Mesenchymal stem cell (in vitro differentiated cells and primary cell): ENCODE results near the gene SLFN13.
A peak's percentile ranks its signal among the peaks of the same experiment; 100 is the strongest.

Experiments
- DNase-seq: peaks from one replicate; pipeline ENCODE4 v3.0.0-alpha.2; 2013
- H2AFZ ChIP-seq: one replicate; pipeline ENCODE4 v1.6.1; 2013; ENCODE audit warnings: low read depth, mild to moderate bottlenecking, control low read depth, inconsistent platforms, low read length, moderate library complexity
- H2AK5ac ChIP-seq: 2 replicates; pipeline ENCODE4 v1.6.1; 2013; ENCODE audit warnings: low read length, moderate library complexity, mild to moderate bottlenecking, inconsistent platforms; ENCODE audit not compliant: severe bottlenecking
- H2BK120ac ChIP-seq: one replicate; pipeline ENCODE4 v1.6.1; 2013; ENCODE audit warnings: low read depth, mild to moderate bottlenecking, inconsistent platforms, low read length, moderate library complexity
- H2BK12ac ChIP-seq, 2 experiments: one replicate each; pipeline ENCODE4 v1.6.1; 2013; ENCODE audit warnings: inconsistent platforms in 2 of 2, low read length in 2 of 2, mild to moderate bottlenecking in 2 of 2, moderate library complexity in 2 of 2, control low read depth in 1 of 2
- H2BK15ac ChIP-seq: one replicate; pipeline ENCODE4 v1.6.1; 2013; ENCODE audit warnings: mild to moderate bottlenecking, low read depth, inconsistent platforms; ENCODE audit not compliant: poor library complexity, severe bottlenecking
- H2BK5ac ChIP-seq: 2 replicates; pipeline ENCODE4 v1.6.1; 2013; ENCODE audit warnings: low read depth, mild to moderate bottlenecking, low read length, control low read depth, inconsistent platforms; ENCODE audit not compliant: poor library complexity, severe bottlenecking
- H3K14ac ChIP-seq, 2 experiments: one replicate each; pipeline ENCODE4 v1.6.1; 2013; ENCODE audit warnings: inconsistent platforms in 2 of 2, low read length in 2 of 2, control low read depth in 1 of 2, mild to moderate bottlenecking in 1 of 2, moderate library complexity in 1 of 2
- H3K18ac ChIP-seq, 2 experiments: one replicate each; pipeline ENCODE4 v1.6.1; 2013; ENCODE audit warnings: inconsistent platforms in 2 of 2, low read length in 2 of 2, control low read depth in 1 of 2, low read depth in 1 of 2, mild to moderate bottlenecking in 1 of 2
- H3K23ac ChIP-seq, 2 experiments: one replicate each; pipeline ENCODE4 v1.6.1; 2013; ENCODE audit warnings: inconsistent platforms in 2 of 2, low read length in 2 of 2, mild to moderate bottlenecking in 2 of 2, moderate library complexity in 2 of 2, control low read depth in 1 of 2
- H3K27ac ChIP-seq: 2 replicates; pipeline ENCODE4 v1.5.1; 2013; ENCODE audit warnings: mild to moderate bottlenecking, moderate library complexity, low read length, control low read depth, inconsistent platforms; ENCODE audit not compliant: poor library complexity, severe bottlenecking
- H3K27me3 ChIP-seq, 2 experiments: 2 replicates each; pipeline versions ENCODE4 v1.6.1 to v1.7.0; 2013; ENCODE audit warnings: low read length in 2 of 2, mild to moderate bottlenecking in 2 of 2, moderate library complexity in 2 of 2, control low read depth in 1 of 2, inconsistent platforms in 1 of 2; ENCODE audit not compliant: control insufficient read depth in 1 of 2, insufficient read depth in 1 of 2
- H3K36me3 ChIP-seq, 2 experiments: 2 replicates each; pipeline versions ENCODE4 v1.6.1 to v1.7.0; 2013; ENCODE audit warnings: low read length in 2 of 2, control low read depth in 1 of 2, inconsistent platforms in 1 of 2, low read depth in 1 of 2, mild to moderate bottlenecking in 1 of 2; ENCODE audit not compliant: insufficient read depth in 2 of 2, control insufficient read depth in 1 of 2
- H3K4ac ChIP-seq, 2 experiments: one replicate each; pipeline ENCODE4 v1.6.1; 2013; ENCODE audit warnings: inconsistent platforms in 2 of 2, low read length in 2 of 2, mild to moderate bottlenecking in 2 of 2, moderate library complexity in 2 of 2, control low read depth in 1 of 2, low read depth in 1 of 2
- H3K4me1 ChIP-seq: 2 replicates; pipeline ENCODE4 v1.6.1; 2013; ENCODE audit warnings: low read depth, low read length, control low read depth; ENCODE audit not compliant: control insufficient read depth, insufficient read depth
- H3K4me2 ChIP-seq: 2 replicates; pipeline ENCODE4 v1.6.1; 2013; ENCODE audit warnings: low read length, mild to moderate bottlenecking, inconsistent platforms; ENCODE audit not compliant: poor library complexity, severe bottlenecking
- H3K4me3 ChIP-seq, 2 experiments: 2 replicates each; pipeline versions ENCODE4 v1.5.1 to v1.7.0; 2013; ENCODE audit warnings: low read length in 2 of 2, mild to moderate bottlenecking in 2 of 2, control low read depth in 1 of 2, low read depth in 1 of 2; ENCODE audit not compliant: insufficient read depth in 1 of 2
- H3K79me1 ChIP-seq: replicated peaks from 2 replicates; pipeline ENCODE4 v1.6.1; 2013; ENCODE audit warnings: mild to moderate bottlenecking, control low read depth, low read length, inconsistent platforms; ENCODE audit not compliant: poor library complexity, severe bottlenecking
- H3K9ac ChIP-seq: 2 replicates; pipeline ENCODE4 v1.7.0; 2013; ENCODE audit warnings: mild to moderate bottlenecking, low read length, moderate library complexity
- H3K9me3 ChIP-seq: 2 replicates; pipeline ENCODE4 v1.7.0; 2013; ENCODE audit warnings: mild to moderate bottlenecking, low read length; ENCODE audit not compliant: control insufficient read depth
- H4K8ac ChIP-seq: one replicate; pipeline ENCODE4 v1.6.1; 2013; ENCODE audit warnings: inconsistent platforms, mild to moderate bottlenecking, low read length, moderate library complexity
- H4K91ac ChIP-seq: one replicate; pipeline ENCODE4 v1.6.1; 2013; ENCODE audit warnings: mild to moderate bottlenecking, low read length, inconsistent platforms
- WGBS: methylation state at CpG from one replicate; pipeline ENCODE4 v1.1.7; 2013; ENCODE audit warnings: mixed read lengths; 5-methylcytosine and 5-hydroxymethylcytosine counted together

SLFN13 gene

DNA sequence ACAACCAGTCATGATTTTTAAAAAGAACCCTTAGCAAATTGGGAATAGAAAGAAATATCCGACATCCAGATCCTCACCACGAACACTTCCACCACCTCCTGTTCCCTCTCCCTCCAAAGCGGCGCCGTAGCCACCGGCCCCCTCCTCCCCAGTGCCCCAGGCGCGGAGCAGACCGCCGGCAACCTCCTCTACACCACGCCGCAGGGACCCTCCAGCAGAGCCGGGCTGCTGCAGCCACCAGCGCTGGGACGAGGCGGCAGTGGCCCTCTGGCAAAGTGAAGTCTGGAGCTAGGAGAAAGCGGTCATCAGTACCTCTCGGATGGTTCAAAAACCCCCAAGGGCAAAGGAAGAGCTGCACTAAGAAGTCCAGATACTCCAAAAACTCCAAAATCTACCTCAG, 41.4 kb upstream of the SLFN13 start:
- peaks cover 84 to 89% of the 10 kb centered on the region in 2 experiments for H3K27me3 ChIP-seq

DNA sequence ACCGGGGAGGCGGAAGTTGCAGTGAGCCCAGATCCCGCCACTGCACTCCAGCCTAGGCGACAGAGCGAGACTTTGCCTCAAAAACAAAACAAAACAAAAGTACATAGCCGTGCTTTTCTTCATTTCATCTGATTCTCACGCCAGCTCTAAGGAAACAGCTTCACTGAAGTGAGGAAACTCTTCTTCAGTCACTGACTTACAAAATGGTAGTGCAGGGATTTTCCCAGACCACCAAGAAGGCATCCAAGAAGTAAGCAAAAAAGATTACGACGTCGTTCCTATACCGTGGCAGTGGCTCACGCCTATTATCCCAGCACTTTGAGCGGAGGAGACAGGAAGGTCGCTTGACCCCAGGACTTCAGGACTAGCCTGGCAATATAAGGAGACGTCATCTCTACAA, 40.4 kb upstream of the SLFN13 start:
- 29% methylated on average over 15 of the region's 15 CpGs for WGBS
- DNase-seq, result no peak
- Histone ChIP-seq H4K8ac (no peak overlapping the region), H3K4me1 (peaks cover 2% of the 10 kb centered on the region), H2BK120ac (no peak overlapping the region), H3K14ac (no peak overlapping the region), H2BK15ac (no peak overlapping the region), H3K27ac (no peak overlapping the region), H3K27me3 (peaks cover 84 to 89% of the 10 kb centered on the region in 2 experiments), H3K9ac (no peak overlapping the region), H3K18ac (no peak overlapping the region), H2BK5ac (no peak overlapping the region), H3K36me3 (no peaks in the 10 kb centered on the region), H3K4ac (no peak overlapping the region), H3K4me3 (no peak overlapping the region), H2AFZ (no peak overlapping the region), H2BK12ac (no peak overlapping the region), H3K4me2 (no peak overlapping the region), H4K91ac (no peak overlapping the region), H3K23ac (no peak overlapping the region), H2AK5ac (no peak overlapping the region), H3K79me1 (no peaks in the 10 kb centered on the region), H3K9me3 (no peaks in the 10 kb centered on the region)

More for the DNA sequence above, 41.4 kb upstream of the SLFN13 start:
- no peak for DNase-seq
- H3K4ac ChIP-seq, result no peak overlapping the region
- H3K4me3 ChIP-seq, result no peak overlapping the region
- H3K9me3 ChIP-seq, result no peaks in the 10 kb centered on the region
- H2BK15ac ChIP-seq, result no peak overlapping the region
- no peaks in the 10 kb centered on the region for H3K79me1 ChIP-seq
- no peak overlapping the region for H3K4me2 ChIP-seq
- H3K23ac ChIP-seq, result no peak overlapping the region
- H3K14ac ChIP-seq, result no peak overlapping the region
- H2AFZ ChIP-seq, result peak overlapping the region; percentile 23
- H3K18ac ChIP-seq, result no peak overlapping the region
- H2BK120ac ChIP-seq, result no peak overlapping the region
- H4K8ac ChIP-seq, result no peak overlapping the region
- no peak overlapping the region for H3K9ac ChIP-seq
- H3K4me1 ChIP-seq, result peaks cover 2% of the 10 kb centered on the region
- H2BK12ac ChIP-seq, result no peak overlapping the region
- H3K27ac ChIP-seq, result no peak overlapping the region
- H2AK5ac ChIP-seq, result no peak overlapping the region
- no peak overlapping the region for H2BK5ac ChIP-seq
- H4K91ac ChIP-seq, result no peak overlapping the region
- H3K36me3 ChIP-seq, result no peaks in the 10 kb centered on the region
- 5% methylated on average over 18 of the region's 18 CpGs for WGBS

DNA sequence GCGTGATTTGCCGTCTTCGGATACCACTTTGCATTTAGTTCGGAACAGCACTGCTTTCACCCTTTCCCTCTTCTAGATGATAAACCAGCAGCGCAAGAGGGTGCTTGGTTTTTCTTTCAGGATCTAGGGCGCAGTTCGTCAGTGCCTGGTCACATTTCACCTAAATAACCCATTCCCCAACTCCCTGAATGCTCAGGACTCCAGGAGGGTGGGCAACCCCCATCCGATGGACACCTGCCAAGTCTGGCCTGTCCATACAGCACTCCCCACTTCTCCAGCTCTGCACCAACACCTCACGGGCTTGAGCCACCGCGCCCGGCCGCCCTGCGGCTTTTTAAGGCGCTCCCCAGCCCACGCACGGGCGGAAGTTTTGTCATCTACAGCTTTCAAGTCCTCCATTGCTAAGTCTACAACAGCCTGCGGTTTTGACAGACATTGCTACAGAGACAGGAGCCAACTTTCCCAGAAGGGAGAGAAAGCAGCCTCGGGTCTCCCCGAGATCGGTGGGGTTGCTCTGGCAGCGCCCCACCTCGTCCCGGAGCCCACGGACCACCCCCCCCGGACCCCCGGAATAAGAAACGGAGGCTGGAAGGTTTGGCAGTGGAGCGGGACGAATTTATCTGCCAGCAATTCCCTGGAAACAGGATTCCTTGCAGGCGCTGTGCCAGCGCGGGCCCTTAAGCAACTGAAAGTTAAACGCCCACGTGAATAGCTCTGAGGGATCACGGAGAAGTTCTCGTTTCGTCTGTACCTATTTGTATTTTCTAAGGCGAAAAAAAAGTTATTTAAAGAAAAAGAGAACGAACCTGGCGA, 38.6 kb upstream of the SLFN13 start:
- Histone ChIP-seq H4K91ac (no peak overlapping the region), H2BK12ac (no peak overlapping the region), H3K27me3 (peaks cover 89 to 90% of the 10 kb centered on the region in 2 experiments), H3K4ac (no peak overlapping the region), H2BK5ac (no peak overlapping the region), H3K4me2 (peak overlapping the region; percentile 44), H3K4me3 (peak overlapping the region in 1 of 2 experiments; percentile 78), H4K8ac (no peak overlapping the region), H2AK5ac (no peak overlapping the region), H2BK15ac (no peak overlapping the region), H3K9me3 (peaks cover 6% of the 10 kb centered on the region), H3K79me1 (no peaks in the 10 kb centered on the region), H3K18ac (no peak overlapping the region), H3K36me3 (no peaks in the 10 kb centered on the region), H3K4me1 (peaks cover 2% of the 10 kb centered on the region), H3K14ac (no peak overlapping the region), H3K27ac (no peak overlapping the region), H2AFZ (no peak overlapping the region), H3K9ac (peak overlapping the region; percentile 62), H3K23ac (no peak overlapping the region), H2BK120ac (no peak overlapping the region)
- WGBS, result 12% methylated on average over 42 of the region's 42 CpGs
- DNase-seq, result peak; percentile 35

GRCh38 chr17:35479271-35479670, 30.7 kb upstream of the SLFN13 start:
- H3K18ac ChIP-seq, result no peak overlapping the region
- peaks cover 44 to 58% of the 10 kb centered on the region in 2 experiments for H3K27me3 ChIP-seq
- no peak overlapping the region for H3K4ac ChIP-seq
- H3K79me1 ChIP-seq, result no peaks in the 10 kb centered on the region
- H2BK15ac ChIP-seq, result no peak overlapping the region
- H2BK5ac ChIP-seq, result no peak overlapping the region
- DNase-seq, result no peak
- H3K27ac ChIP-seq, result no peak overlapping the region
- no peak overlapping the region for H3K14ac ChIP-seq
- H2BK12ac ChIP-seq, result no peak overlapping the region
- H3K4me1 ChIP-seq, result no peaks in the 10 kb centered on the region
- no peak overlapping the region for H2BK120ac ChIP-seq
- no peak overlapping the region for H3K4me2 ChIP-seq
- no peak overlapping the region for H4K8ac ChIP-seq
- peaks cover 6% of the 10 kb centered on the region for H3K9me3 ChIP-seq
- no peak overlapping the region for H2AFZ ChIP-seq
- WGBS, result 50% methylated on average over 3 of the region's 5 CpGs
- H4K91ac ChIP-seq, result no peak overlapping the region
- no peak overlapping the region for H3K23ac ChIP-seq
- H3K36me3 ChIP-seq, result no peaks in the 10 kb centered on the region
- H3K9ac ChIP-seq, result no peak overlapping the region
- H2AK5ac ChIP-seq, result no peak overlapping the region
- H3K4me3 ChIP-seq, result no peak overlapping the region
